T-helper 2 cell treated with Interferon-gamma antibody and Interleukin-4, amounts not matched to agents 100 ng/mL and 5 ng/mL, for 36 hours (primary cell): ENCODE results near the gene ATP10D. TPM values are rescaled to one million over a fixed set of nuclear protein-coding genes. Genes with fewer than 3 reads are reported as not detected.

Experiments used
- intact Hi-C: fragments of 100-400 bp; cut with micrococcal nuclease; formaldehyde crosslinking; loops from one replicate; pipeline ENCODE4 v1.15.1; 2023
- total RNA-seq: library from RNA; stranded (reverse); gene quantifications from 2 replicates; pipeline ENCODE4 v1.2.3, GENCODE V29; 2022

Gene ATP10D
- total RNA-seq, 1 donor from 2014 or later, result 4.7 TPM

- intact Hi-C loops, result no loop called here
These were observed 92.9 kb downstream of the ATP10D start for GRCh38 chr4:47577779-47578553.

GRCh38 chr4:47579235-47579634, 94.2 kb downstream of the ATP10D start:
- intact Hi-C loops, result no loop called here

- intact Hi-C loops, result no loop called here
These were observed 105.2 kb downstream of the ATP10D start for GRCh38 chr4:47590325-47590724.

DNA sequence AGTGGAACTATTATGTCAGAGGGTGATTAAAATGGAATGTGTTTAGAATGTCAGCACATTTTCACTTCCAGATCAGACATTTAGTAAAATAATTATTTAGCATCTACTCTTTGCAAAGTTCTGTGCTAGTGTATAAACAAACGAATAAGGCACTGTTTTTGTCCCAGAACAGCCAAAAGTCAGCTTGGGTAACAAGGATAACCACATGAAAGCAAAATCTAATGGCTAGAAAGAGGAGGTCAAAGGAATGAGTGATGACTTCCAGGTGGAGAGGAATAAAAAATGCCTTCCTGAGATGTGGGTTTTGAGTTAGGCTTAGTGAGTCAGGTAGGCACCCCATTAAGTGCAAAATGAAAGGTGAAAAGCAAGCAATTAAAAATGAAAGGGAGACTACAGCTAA, 112.6 kb downstream of the ATP10D start:
- intact Hi-C loops, result no loop called here

GRCh38 chr4:47598320-47598719, 113.2 kb downstream of the ATP10D start:
- intact Hi-C loops, result no loop called here

- intact Hi-C loops, result no loop called here
These were observed 113.8 kb downstream of the ATP10D start for GRCh38 chr4:47598896-47599295.

GRCh38 chr4:47606482-47606881, 121.4 kb downstream of the ATP10D start:
- intact Hi-C loops, result no loop called here

- intact Hi-C loops, result no loop called here
These were observed 127.3 kb downstream of the ATP10D start for GRCh38 chr4:47612116-47613023.

DNA sequence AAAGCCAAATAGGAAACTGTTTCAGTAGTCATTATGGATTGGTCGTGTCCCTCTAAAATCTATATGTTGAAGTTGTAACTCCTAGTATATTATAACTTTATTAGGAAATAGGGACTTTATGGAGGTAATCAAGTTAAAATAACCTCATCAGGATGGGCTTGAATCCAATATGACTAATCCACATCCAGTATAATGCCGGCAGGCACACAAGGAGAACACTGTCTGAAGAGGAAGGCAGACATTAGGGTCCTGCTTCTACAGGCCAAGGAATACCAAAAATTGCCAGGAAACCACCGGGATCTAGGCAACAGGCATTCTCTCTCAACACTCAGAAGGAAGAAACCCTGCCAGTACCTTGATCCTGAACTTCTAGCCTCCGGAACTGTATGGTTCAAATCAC, 130.3 kb downstream of the ATP10D start:
- intact Hi-C loops, result no loop called here

GRCh38 chr4:47617607-47618006, 132.5 kb downstream of the ATP10D start:
- intact Hi-C loops, result no loop called here

DNA sequence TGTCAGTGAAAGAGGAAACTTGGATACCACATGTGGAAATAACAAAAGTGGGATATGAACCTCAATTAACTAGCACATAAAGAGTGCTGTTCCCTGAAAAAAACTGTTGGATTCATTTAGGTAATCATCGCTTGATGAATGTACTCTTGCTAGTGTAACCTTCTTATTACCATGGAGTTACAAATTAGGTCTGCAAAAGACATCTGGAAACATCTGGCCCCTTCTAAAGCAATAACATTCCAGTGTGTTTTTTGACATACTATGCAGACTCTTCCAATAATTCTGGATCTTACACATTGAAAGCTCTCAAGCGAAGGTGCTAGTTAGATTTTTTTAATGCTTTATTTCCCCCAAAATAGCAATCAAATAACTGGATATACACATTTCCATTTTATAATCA, 134.6 kb downstream of the ATP10D start:
- intact Hi-C loops, result no loop called here

- intact Hi-C loops, result no loop called here
These were observed 136.1 kb downstream of the ATP10D start for GRCh38 chr4:47621181-47621580.

DNA sequence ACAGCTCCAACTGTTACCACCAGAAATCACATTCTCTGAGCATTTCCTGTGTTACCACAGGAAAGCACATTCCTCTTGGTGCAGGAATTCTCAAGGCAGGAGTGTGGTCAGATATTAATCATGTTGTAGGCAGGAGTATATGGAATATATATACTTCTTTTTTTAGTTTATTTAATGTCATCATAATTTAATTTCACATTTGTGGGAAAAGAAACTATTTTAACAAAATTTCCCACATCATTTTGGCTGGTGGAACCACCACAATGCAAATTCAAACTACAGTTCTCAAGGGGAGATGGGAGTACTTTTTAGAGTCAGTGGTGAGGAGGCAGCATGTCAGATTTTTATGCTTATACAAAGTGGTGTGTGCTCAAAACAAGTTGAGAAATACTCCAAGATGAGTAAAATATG, 139.0 kb downstream of the ATP10D start:
- intact Hi-C loops, result no loop called here

DNA sequence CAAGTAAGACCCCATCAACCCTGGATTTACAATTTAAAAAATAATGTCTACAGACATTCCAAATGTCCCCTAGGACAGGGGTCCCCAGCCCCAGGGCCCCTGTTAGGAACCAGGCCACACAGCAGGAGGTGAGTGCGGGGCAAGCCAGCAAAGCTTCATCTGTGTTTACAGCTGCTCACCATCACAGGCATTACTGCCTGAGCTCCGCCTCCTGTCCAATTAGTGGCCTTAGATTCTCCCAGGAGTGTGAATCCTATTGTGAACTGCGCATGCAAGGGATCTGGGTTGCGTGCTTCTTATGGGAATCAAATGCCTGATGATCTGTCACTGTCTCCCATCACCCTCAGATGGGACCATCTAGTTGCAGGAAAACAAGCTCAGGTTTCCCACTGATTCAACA, 146.1 kb downstream of the ATP10D start:
- intact Hi-C loops, result no loop called here

- intact Hi-C loops, result no loop called here
These were observed 154.5 kb downstream of the ATP10D start for GRCh38 chr4:47639531-47639930.

GRCh38 chr4:47640911-47641310, 155.8 kb downstream of the ATP10D start:
- intact Hi-C loops, result no loop called here

DNA sequence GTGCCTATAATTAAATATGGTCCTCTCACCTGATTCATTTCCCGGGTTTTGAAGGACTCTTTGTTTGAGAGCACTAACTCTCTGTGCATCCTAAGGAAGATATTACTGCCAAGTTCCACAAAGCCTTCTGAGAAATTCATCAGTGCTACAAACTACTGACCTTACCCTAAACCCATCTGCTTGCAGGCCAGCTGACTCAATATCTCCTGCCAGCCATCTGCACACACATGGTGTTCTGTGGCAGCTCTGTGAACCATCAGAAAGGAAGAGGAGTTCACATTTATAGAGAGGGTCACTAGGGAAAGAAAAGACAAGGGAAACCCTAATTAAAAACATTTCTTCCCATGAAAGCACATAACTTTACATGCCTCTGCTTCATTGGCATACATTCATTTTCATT, 156.7 kb downstream of the ATP10D start:
- intact Hi-C loops, result no loop called here

DNA sequence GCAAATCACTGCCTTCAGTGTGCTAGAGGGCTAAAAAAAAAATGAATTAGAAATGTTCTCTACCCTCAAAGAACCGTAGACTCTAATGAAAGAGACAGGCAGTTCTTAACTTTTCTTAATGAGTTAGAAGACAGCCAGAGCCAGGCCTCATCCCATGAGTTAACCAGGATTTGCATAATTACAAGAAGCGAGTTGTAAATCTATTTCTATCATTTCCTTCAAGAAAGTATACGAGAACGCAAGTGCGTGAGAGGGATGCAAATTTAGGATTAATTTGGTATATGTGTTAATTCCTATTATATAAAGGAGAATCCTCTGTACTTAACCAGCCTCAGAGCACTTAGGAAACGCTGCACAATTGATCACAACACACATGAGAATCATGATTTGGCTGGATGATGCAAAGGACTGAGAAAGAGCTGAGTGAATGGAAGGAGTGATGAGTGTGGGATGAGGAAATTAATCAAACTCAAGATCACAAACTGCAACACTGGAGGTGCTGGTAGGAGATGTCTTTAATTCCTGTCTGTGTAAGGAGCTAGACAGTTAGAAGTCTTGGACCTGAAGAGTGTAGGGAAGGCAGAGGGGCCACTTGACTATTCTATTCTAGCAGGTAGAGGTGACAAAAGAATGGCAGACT, 157.2 kb downstream of the ATP10D start:
- intact Hi-C loops, result no loop called here
